NCI-H2081 treated with DMSO at 0.1 percent for 48 hours (cell line): ENCODE measurements around the gene ASPSCR1.

Source experiments
- DNase-seq: peaks from one replicate; lab custom pipeline; 2025; lab: John Stamatoyannopoulos, UW

Gene ASPSCR1

DNA sequence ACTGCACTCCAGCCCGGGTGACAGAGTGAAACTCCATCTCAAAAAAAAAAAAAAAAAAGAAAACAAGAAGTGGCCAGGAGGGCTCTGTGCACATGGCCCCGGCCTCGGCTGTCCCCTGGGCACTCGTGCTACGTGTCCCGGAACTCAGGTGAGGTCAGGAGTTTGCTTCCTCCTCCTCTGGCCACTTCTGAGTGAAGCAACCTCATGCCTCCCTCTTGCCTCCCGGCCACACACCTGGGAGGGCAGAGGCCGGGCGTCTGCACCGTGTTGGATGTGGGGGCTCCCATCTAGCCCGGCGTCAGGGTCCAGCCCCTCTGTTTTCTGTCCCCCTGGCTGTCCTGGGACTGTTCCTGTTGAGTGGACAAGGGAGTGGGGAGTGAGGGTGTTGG is 22.2 kb downstream of the ASPSCR1 start:
- no peak for DNase-seq

GRCh38 chr17:81999976-82000802 is 22.8 kb downstream of the ASPSCR1 start:
- DNase-seq, result no peak

DNA sequence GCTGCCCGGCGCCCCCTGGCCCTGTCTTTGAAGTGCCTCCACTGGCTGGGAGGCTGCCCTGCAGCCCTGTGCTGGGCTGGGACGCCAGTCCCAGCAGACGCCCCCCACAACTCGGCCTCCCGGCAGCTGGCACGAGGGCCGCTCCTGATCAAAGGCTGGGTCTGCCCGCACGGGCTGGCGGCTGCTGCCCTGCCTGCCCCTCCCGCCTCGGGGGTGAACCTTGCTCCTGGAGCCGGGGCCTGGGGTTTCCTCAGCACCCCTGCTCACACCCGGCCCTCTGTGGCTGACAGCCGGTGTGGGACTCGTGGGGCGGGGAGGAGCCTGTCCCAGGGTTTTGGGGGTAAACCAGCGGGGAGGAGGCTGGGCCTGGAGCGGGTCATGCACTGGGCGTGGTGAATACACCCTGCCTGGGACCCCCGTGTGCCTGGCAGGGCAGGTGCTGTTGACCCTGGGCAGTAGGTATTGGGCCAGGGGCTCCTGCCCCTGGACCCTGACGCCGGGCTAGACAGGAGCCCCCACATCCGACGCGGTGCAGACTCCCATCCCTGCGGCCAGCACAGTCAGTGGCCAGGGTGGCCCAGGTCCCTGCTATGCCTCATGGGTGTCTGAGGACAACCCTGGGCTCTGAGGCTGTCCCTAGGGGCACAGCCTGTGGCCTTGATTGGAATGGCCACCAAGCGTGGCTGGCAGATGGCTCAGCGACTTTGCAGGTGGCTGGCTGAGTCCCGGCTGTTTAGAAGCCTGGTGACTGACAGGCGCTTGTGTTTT is 23.6 kb downstream of the ASPSCR1 start:
- DNase-seq, result no peak

DNA sequence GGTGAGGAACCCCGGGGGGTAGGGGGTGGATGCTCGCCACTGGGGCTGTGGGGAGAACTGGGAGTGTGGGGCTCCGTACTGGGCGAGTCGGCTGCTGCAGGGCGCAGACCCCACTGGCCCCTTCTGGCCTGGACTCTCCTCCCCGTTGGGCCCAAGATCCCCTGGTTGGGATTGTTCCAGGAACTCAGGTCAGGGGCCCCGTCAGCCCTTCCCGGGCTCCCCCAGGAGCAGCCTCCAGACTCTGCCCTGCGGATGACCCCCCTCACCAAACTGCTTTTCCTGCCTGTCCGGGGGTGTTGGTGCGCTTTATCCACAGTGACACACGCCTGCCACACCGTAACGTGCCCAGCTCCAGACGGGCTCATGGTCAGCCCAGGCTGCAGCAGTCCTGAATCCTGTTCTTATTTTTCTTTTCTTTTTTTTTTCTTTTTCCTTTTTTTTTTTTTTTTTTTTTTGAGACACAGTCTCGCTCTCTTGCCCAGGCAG is 24.2 kb downstream of the ASPSCR1 start:
- DNase-seq, result no peak

DNA sequence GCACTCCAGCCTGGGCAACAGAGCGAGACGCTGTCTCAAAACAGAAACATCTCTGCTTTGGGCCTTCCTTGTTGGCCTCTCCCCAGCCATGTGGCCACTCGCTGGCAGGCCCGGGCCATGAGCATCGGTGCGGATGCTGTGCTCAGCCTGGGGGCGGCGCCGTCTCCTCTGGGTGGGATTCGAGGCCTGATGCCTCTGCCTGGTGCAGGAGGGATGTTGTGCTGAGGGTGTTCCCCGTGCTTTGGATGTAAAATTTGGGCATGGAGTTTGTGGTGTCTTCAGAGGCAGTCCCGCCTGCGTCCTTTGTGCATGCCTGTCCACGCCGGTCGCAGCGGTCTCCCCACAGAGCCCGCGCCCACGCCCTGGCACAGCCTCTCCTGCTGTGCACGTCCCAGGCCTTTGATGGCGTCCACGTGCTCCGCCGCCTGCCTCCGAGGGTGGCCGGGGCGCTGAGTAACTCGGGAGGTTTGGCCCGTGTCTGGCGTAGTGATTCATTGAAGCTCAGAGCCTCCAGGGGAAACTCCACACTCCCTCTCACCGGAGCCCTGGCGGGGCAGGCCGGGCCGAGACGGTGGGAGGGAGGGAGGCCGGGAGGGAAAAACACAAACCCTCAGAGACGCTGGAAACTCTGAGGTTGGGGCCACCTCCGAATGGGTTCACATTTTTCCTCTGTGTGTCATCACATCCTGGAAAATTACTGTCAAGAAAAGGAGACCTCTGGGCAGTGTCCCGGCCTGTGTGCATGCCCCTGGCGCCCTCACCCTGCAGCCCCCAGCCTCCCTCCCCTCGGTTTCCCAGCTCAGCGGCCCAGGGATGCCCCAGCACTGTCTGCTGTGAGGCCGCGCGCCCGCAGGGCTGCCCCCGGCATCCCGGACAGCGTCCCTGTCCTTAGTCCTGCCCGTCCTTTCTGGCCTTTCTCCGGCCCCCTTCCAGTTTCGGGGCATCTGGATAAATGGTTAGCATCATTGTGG is 26.3 kb downstream of the ASPSCR1 start:
- DNase-seq, result no peak

DNA sequence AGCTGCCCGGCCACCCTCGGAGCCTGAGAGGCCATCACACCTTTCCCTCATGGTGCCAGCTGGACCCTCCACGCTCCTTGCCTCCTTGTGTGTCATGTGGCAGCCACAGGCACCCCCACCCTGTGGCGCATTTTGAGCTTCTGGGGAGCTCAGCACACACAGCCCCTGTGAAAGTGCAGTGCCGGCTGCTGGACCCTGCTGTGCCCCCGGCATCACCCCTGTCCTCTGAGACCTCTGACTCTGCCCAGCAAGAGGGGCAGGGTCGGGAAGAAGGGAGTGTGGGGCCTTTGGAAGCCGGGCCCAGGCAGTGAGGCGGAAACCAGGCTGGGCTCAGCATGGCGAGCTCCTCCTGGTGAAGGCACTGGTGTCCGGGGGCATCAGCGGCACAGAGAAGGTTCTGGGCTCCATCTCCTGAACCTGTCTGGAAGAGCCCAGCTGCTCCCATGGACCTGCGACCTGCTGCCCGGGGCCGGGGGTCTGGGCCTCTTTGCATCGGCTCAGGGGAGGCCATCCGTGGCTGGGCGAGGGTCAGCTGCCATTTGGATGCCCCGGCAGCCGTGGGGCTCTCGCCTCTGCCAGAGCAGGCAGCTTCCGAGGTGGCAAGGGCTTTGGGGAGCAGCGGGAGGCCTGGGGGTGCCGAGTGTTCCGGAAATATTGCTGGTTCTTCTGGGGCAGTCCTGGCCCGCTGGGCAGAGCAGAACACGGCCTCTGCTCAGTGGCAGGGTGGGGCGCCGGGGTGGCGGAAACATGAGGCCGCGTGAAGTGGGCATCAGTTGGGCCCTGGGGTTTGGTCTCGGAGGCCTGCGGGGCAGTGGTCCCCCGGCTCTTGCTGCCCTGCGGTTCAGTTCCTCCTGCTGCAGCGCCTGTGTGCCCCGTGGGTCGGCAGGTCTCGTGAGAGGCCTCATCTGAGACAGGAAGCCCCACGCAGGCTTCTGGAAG is 27.4 kb downstream of the ASPSCR1 start:
- no peak for DNase-seq

DNA sequence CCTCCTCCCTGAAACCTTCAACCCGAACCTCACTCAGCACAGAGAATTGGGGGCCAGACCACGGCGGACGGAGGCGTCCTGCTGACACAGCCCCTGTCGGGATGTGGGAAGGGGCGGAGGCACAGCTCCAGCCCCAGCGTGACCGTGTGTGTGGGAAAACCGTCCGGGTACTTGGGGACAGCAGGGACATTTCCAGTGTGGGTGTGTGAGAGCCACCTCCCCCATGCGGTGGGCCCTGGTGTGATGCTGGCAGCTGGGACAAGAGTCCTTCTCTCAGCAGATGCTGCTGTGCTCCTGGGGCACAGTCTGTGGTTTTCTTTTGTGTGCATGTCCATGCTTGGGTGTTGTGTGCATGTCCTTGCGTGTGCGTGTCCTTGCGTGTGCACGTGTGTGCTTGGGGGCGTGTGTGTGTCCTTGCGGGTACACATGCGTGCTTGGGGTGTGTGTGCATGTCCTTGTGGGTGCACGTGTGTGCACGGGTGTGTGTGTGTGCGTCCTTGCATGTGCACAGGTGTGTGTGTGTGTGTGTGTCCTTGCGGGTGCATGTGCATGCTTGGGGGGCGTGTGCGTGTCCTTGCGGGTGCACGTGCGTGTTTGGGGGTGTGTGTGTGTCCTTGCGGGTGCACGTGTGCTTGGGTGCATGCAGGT is 28.4 kb downstream of the ASPSCR1 start:
- DNase-seq, result no peak

- no peak for DNase-seq
Observed at GRCh38 chr17:82006468-82007227, 29.2 kb downstream of the ASPSCR1 start.

- DNase-seq, result no peak
Observed at GRCh38 chr17:82007228-82007494, 29.7 kb downstream of the ASPSCR1 start.

DNA sequence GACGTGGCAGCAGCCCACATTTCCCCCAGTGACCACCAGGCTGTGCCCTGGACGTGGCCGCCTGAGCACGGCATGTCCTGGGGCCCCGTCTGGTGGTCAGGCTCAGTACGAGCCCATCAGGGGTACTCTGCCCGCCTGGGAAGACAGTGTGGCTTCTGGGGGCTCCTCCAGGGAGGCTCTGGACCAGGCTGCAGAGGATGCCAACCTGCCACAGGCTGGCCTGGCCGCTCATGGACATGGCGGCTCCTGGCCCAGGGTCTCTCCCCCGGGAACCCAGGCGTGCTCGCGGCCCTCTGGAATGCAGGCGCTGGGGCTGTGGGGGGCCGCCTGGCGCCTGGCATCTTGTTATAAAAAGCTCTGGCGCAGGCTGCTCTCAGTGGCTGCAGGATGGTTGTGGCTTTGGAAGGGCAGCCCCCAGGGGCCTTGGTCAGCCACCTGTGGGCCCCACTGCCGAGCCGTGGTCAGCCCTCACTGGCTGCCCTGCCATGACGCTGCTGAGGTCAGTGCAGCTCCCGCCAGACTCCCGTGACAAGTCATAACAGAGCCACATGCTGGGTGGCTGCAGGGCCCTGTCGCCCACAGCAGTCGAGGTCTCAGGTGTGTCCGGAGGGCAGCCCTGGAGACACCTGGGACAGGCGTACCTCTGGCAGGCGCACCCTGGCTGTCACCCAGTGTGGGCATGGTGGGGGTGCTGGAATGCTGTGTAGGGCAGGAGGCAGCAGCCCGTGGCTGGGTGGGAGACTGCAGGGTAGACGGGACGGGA is 30.2 kb downstream of the ASPSCR1 start:
- no peak for DNase-seq

DNA sequence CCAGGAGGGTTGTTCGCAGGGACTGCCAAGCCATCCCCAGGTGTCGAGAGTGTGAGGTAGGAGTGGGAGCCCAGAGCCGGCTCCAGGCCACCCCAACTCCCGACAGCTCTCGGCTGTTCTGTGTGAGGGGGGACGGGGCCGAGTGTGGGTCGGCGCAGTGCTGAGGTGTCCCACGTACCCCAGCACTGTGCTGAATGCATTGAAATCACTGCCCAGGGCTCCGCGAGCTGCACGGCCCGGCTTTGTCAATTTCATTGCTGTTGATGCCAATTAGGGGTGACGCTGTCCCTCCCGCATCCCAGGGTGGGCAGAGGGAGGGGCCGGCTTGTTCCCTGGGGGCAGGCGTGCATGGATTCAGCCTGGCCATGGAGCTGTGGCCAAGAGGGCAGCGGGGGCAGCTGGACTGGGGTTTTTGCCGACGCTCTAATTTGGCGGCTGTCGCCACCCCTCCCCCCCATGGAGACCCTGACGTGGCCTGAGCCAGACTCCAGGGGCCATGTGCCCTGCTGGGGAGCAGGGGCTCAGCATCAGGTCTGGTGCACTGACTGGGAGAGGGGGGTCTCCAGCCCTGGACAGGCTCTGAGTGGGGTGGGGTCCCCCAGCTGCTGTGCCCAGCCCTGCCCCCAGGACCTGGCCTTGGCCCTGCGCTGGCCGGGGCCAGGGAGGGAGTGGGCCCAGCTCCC is 31.0 kb downstream of the ASPSCR1 start:
- no peak for DNase-seq

DNA sequence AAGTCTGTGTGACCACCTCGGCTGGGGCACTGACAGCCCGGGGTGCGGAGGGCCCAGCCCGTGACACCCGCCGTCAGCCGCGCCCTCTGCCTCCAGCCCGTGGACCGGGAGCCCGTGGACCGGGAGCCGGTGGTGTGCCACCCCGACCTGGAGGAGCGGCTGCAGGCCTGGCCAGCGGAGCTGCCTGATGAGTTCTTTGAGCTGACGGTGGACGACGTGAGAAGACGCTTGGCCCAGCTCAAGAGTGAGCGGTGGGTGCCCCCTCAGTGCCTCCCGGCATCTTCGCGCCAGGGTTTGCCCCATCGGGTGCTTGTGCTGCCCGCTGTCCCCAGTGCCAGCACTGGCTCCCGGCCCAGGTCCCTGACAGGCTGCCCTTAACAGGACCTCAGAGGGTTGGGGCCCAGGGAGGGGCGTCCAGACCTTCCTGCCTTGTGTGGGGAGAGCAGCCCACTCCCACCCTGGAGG is 31.5 kb downstream of the ASPSCR1 start:
- no peak for DNase-seq

DNA sequence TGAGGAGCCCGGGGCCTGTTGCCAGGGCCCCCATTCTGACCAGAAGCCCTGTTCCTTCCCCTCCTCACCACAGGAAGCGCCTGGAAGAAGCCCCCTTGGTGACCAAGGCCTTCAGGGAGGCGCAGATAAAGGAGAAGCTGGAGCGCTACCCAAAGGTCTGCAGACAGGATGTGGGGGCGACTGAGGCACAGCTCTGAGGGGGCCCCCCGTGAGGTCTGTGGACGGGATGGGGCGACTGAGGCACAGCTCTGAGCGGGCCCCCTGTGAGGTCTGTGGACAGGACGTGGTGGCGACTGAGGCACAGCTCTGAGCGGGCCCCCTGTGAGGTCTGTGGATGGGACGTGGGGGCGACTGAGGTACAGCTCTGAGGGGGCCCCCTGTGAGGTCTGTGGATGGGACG is 32.0 kb downstream of the ASPSCR1 start:
- no peak for DNase-seq

DNA sequence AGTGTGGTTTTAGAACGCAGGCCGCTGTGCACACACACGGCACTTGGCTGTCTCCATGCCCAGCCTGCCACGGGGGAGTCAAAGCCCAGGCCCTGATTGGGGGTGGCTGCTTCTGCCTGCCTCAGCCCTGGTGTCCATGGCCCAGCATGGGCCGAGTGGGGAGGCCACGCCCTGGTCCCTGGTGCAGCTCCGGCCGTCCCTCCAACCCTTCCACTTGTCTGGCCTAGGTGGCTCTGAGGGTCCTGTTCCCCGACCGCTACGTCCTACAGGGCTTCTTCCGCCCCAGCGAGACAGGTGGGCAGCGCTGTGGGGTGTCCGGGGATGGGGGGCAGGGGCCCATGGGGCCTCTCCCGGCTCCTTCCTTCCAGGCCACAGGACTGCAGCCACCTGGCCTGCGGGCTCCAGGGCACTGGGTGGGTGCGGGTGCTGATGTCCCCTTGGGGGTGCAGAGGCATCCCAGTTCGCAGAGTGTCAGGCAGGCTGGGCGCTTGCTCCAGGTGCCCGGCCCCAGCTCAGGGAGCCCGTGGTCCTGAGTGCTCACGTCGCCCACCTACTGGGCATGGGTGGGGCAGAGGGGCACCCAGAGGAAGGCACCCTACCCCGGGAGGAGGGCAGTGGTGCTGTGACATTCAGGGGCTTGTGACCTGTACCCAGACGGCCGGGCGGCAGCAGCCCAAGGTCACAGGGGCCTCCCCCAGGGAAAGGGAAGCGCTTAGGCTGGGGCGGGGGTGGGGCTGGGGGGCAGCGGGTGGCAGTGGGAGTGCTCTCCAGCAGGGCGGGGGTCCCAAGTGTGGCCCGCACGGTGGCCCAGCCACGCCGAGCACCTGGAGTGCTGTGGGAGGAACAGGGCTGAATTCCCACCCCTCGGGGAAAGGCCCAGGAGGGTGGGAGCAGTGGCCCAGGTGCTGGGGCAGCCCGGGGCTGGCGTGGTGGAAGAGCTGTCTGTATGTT is 33.4 kb downstream of the ASPSCR1 start:
- DNase-seq, result no peak

- DNase-seq, result no peak
Observed at GRCh38 chr17:82011617-82012187, 34.3 kb downstream of the ASPSCR1 start.

DNA sequence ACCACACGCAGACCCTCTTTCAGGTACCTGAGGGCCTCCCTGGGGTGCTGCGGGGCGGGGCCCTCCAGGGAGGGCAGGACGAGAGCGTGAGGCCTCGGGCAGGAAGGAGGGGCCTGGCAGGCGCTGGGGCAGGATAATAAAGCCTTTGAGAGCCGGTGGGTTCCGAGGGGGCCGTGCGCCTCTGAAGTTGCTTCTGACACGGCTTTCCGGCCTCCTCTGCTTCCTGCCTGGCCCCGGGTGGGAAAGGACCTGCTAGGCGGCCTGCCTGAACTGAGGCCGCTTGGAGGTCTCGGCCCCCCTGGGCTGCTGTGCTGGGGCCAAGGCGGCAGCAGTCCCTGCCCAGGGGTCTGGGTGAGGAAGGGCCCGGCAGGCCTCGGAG is 34.8 kb downstream of the ASPSCR1 start:
- DNase-seq, result no peak
